ENCODE measurements around the gene LRRC28. TPM values are rescaled to one million over a fixed set of nuclear protein-coding genes. Genes with fewer than 3 reads are reported as not detected.

Gene LRRC28
- total RNA-seq, 1 experiment from 2014 or later, result 21.4 TPM

- Histone ChIP-seq H2AFZ (ENCODE audit: low read depth, low read length, poor library complexity, severe bottlenecking) (no peak overlapping the region), H3K9ac (ENCODE audit: low read length) (no peak overlapping the region), H3K4me2 (ENCODE audit: low read length) (no peak overlapping the region), H3K4me3 (replicated peaks in 1 of 2; ENCODE audit: low read depth in 1 of 2, low read length in 2 of 2) (no peak overlapping the region), H3K9me2 (ENCODE audit: insufficient read depth) (no peaks in the 10 kb centered on the region), H4K20me1 (ENCODE audit: insufficient read depth) (no peaks in the 10 kb centered on the region), H3K27ac (ENCODE audit: low read depth, low read length) (no peak overlapping the region), H3K9me3 (ENCODE audit: control insufficient read depth in 1 of 2, insufficient read depth in 1 of 2, low read depth in 1 of 2, low read length in 2 of 2) (no peaks in the 10 kb centered on the region), H3K4me1 (ENCODE audit: control insufficient read depth in 1 of 2, insufficient read depth in 2 of 2, low read length in 2 of 2) (no peaks in the 10 kb centered on the region), H3K79me2 (ENCODE audit: insufficient read depth, low read length) (no peaks in the 10 kb centered on the region), H3K27me3 (ENCODE audit: insufficient read depth, low read length) (no peaks in the 10 kb centered on the region), H3K36me3 (ENCODE audit: control insufficient read depth in 1 of 2, insufficient read depth in 2 of 2, low read length in 2 of 2) (no peaks in the 10 kb centered on the region)
- RAD21 ChIA-PET (ENCODE audit: low non-redundant PET in 1 of 2, low total read pairs in 2 of 2, uncharacterized antibody in 2 of 2, unreplicated experiment in 2 of 2), result no interaction called here
- ATAC-seq (no peak), DNase-seq (ENCODE audit: low read depth, low spot score) (no peak)
- no TSS peak for BruUV-seq (replicated peaks)
- CTCF ChIA-PET, result interaction anchor here (1.0 to 1.6 kb wide), 3 partner anchors 11 to 371 kb away, joined by 3 to 4 read pairs (median 3); no protein-coding TSS in a partner anchor
- no peak for TF ChIP-seq CBX3 (IDR thresholded peaks at IDR 0.05; ENCODE audit: low read depth)
- no peak for TF ChIP-seq JUND (IDR thresholded peaks at IDR 0.05)
- TF ChIP-seq REST (IDR thresholded peaks at IDR 0.05; ENCODE audit: low read depth), result no peak
- no peak for TF ChIP-seq ZNF274 (IDR thresholded peaks at IDR 0.05; ENCODE audit: low read depth, low read length)
- TF ChIP-seq ZBTB33 (IDR thresholded peaks at IDR 0.05; ENCODE audit: extremely low read depth, insufficient replicate concordance, low read length), result no peak
- TF ChIP-seq EZH2 (IDR thresholded peaks at IDR 0.05), result no peak
- no peak for TF ChIP-seq EGR1 (IDR thresholded peaks at IDR 0.05; ENCODE audit: low read depth)
- no peak for TF ChIP-seq YY1 (IDR thresholded peaks at IDR 0.05; ENCODE audit: extremely low read depth, insufficient replicate concordance, low read depth, low read length)
- no peak for TF ChIP-seq SIN3A (IDR thresholded peaks at IDR 0.05; ENCODE audit: low read depth)
- TF ChIP-seq ELF1 (IDR thresholded peaks at IDR 0.05; ENCODE audit: borderline replicate concordance, low read depth), result no peak
- no peak for TF ChIP-seq RAD21 (IDR thresholded peaks at IDR 0.05; ENCODE audit: low read depth)
- TF ChIP-seq CEBPB (IDR thresholded peaks at IDR 0.05; ENCODE audit: low read depth), result no peak
- no peak for TF ChIP-seq ATF3 (IDR thresholded peaks at IDR 0.05)
- POLR2A ChIA-PET, result no interaction called here
- intact Hi-C loops (cut with micrococcal nuclease), result no loop called here
Observed at GRCh38 chr15:99333413-99333812, 82.1 kb downstream of the LRRC28 start.

All from HCT116 (cell line).